ENCODE results near the gene EHBP1.

The EHBP1 gene

DNA sequence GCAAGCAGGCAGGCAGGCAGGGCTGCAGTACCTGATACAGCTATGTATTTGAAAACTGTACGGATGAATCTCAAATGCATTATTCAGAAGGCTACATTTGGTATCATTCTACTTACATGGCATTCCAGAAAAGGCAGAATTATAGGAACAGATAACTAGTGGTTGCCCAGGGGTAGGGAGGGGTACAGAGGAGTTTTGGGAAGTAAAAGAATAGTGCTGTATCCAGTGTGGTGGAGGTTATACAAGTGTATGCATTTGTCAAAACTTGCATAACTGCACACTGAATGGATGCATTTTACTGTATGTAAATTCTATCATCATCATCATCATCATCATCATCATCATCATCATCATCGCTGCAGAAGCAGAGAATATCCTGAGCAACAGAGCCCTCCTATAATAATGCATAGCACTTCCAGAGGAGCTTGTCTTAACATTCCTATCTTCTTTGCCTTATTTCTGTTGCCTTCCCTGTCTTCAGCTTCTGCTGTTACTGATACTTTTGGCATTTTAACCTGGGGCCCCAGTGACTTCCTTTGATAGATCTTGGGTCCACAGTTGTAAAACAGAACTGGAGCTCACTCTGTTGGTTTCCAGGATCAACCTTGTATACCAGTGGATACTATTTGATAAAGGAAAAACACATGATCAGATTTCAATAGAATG lies 189.6 kb downstream of the EHBP1 start:
- FAIRE-seq, result no peak

DNA sequence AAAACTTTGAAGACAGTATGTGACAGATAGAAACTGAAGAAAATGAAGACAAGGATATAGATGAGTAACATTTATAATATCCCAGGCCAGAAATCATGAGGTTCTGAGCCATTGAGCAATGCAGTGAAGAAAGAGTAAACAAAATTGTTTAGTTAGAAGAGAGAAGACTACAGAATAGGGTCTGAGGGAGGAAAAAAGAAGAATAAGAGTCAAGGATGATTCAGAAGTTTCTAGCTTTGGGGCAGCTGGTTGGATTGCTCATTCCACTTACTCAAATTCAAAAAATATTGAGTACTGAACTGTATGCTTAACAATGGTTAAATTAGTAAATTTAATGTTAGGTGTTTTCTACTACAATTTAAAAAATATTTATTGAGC lies 190.1 kb downstream of the EHBP1 start:
- FAIRE-seq, result no peak

DNA sequence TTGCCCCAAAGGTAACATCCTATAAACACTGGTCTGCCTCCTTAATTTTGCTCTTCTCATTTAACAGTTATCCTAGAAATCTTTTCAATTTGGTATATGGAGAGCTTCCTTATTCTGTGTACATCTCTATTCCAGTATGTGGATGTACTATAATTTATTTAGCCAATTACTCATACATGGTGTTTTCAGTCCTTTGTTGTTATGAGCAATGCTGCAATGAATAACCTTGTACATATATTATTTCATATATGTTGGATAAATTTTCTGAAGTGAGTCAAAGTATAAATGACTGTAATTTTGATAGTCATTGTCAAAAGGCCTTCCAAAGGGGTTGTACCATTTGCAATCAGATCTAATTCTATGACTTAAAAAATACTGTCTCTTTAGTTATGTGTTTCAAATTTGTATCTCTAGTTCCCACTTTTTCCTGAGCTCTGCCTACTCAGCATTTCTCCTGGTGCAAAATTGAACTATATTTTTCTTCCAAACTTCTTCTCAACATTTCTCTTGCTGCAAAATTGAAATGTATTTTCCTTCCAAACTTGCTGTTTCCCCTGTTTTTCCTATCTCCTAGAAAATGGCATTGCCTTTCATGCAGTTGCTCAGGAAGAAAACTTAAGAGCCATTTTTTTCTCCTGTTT lies 191.8 kb downstream of the EHBP1 start:
- no peak for FAIRE-seq

DNA sequence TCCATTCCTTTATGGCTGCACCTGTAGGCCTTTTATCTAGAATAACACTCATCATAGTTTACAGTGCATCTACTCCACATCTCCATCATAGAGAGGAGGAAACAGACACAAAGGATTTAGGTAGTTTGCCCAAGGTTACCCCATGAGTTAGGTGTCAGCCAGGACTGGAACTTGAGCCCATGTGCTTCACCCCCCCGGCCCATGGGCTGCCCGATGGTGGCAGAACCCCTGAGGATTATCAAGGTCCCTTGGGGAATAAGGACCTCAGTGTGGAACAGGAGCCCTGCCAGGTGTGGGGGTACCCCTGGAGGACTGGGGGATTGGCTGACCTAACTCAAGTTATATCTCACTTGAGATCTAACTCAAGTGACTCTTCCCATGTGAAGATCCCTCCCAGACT lies 198.8 kb downstream of the EHBP1 start:
- FAIRE-seq, result no peak

DNA sequence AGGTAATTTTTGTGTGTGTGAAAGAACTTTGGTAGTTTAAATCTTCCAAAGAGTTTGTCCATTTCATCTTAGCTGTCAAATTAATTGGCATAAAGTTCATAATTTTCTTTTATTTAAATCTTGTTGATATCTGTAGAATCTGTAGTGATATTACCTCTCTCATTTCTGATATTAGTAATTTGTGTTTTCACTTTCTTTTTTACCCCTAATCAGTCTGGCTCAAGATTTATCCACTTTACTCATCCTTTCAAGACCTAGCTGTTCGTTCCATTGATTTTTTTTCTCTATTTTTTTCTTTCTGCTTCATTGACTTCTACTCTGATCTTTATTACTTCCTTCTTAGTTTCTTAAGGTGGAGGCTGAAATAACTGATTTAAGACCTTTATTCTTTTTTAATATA lies 202.6 kb downstream of the EHBP1 start:
- FAIRE-seq, result peak; percentile 53

DNA sequence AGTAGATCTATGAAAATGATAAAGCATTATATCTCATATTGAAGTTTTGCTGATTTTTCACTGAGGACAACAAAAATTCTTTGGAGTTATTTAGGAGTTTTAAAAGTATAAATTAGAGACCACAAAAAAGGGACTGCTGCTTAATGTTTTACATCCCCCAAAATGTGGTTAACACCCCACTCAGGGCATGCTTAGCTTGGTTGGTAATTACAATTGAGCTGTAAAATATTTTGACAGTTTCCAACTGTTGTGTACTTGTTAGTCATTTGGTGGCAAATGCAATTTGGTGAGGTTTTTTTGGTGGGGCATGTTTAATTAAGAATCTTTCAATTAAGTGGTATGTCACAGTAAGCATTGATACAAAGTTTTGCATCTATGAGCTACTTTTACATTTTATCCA lies 207.8 kb downstream of the EHBP1 start:
- no peak for FAIRE-seq

DNA sequence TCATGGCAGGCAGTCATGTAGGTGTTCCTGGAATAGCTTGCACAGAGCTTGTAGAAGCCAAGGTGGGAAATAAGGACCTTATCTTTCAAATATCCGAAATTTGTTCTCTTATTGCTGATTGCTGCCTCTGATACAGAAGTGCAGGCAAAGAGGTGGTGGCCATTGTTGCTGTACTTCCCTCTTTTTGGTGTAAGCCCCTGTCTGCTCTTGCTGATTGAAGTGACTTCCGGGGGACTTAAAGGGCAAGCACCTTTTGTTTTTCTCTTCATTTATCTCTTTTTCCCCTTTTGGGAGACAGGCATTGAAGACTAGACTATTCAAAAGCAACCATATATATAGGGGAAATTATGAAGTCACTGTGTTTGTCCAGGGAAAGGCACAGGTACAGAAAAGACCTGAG lies 213.5 kb downstream of the EHBP1 start:
- FAIRE-seq, result no peak

DNA sequence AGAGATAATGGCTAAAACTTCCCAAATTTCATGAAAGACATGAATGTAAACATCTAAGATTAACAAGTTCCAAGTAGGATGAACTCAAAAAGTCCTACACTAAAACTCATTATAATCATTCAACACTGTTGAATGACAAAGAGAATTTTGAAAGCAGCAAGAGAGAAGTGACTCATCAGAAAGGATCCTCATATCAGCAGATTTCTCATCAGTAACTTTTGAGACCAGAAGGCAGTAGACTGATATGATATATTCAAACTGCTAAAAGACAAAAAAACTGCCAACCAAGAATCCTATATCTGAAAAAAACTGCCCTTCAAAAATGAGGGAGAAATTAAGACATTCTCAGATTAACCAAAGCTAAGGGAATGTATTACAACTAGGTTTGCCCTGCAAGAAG lies 214.6 kb downstream of the EHBP1 start:
- FAIRE-seq, result no peak

DNA sequence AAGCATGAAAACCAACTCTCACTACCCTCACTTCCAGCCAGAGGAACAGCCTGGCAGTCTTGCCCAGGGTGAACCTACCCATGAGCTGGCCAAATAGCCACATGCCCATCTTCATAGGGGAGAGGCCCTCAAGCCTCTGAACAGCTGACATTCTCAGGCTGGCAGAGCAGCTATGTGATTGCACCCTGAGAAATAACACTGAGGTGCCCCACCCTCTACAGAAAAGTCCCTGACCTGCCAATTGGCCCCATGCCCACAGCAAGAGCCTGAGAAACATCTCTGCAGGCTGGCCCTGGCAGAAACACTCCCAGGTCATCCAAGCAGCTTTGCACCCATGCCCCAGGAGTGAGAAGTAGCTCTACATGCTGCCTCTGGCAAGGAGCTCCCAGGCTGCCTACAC lies 217.7 kb downstream of the EHBP1 start:
- FAIRE-seq, result no peak

DNA sequence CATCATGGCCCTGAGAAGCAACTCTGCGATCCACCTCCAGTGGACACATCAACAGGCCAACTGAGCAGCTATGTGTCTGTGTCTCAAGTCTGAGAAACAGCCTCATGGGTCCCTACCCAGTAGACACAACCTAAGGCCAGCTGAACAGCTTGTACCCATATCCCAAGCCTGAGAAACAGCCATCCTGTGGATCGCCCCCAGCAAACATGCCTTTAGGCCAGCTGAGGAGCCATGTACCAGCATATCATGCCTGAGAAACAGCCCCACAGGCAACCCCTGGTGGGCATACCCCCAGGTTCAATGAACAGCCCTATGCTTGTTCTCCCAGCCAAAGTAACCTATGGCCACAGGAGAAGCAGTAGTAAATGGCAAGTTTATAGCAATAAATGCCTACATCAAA lies 218.4 kb downstream of the EHBP1 start:
- no peak for FAIRE-seq

DNA sequence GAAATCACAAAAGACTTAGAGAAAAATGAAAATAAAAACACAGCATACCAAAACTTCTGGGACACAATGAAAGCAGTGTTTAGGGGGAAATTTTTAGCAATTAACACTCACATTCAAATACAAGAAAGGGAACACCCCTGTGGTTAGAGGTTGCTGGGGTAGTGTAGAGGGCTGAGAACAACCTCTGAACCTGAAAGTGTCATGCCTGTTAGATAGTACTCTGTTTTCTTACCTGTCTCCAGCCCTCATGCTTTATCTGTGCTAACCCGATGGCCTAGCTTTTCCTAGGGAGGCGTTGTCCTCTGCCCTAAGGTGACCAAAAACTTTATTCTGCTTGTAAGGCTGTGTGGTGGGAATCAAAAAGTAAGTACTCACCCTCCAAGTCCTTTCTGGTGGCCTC lies 222.5 kb downstream of the EHBP1 start:
- no peak for FAIRE-seq

DNA sequence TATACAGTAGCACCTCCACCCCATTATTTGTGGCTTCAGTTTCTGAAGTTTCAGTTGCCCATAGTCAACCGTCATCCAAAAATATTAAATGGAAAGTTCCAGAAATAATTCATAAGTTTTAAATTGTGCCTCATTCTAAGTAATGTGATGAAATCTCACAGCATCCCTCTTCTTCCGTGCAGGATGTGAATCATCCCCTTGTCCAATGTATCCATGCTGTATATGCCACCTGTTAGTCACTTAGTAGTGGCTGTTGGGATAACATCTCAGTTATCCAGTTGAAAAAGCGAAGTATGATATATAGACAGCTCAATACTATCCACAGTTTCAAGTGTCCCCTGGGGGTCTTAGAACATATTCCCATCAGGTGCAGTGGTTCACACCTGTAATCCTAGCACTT lies 226.0 kb downstream of the EHBP1 start:
- FAIRE-seq, result no peak

DNA sequence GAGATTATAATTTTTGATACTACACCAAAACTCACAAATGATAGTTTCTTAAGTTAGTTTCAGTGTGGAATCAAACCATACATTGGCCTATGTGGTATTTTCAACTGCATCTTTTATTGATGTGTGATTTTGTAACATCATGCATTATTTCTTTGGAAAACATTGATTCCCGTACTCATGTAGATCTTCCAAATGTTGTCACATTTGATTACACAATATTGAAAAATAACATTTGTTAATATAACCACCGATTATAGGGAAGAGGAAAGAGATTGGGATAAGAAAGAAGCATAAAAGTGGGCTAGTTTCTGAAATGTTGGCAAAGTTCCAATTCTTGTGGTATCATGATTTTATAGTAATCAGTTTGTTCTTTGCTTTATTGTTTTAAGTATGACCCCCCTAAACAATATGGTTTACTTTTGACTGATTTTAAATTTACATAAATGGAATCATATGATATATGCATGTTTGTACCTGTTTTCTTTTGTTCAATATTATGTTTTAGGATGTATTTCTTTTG lies 227.9 kb downstream of the EHBP1 start:
- FAIRE-seq, result peak; percentile 29

DNA sequence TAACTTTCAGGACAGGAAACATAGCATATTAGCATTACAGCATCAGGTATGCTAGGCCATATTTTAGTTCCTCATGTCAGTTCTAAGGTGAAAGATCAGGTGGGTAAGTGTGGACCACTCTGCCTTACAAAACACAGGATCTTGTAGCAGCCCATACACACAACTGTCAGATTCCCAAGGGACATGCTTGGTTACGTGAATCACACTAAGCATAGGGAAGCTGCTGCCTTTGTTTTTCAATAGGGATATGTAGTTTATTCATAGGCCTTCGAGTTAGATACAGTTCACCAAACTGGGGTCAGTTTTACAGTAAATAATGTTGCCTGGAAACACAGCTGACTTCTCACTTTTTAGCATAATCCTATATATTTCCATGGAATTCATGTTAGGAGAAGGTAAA lies 229.0 kb downstream of the EHBP1 start:
- no peak for FAIRE-seq

DNA sequence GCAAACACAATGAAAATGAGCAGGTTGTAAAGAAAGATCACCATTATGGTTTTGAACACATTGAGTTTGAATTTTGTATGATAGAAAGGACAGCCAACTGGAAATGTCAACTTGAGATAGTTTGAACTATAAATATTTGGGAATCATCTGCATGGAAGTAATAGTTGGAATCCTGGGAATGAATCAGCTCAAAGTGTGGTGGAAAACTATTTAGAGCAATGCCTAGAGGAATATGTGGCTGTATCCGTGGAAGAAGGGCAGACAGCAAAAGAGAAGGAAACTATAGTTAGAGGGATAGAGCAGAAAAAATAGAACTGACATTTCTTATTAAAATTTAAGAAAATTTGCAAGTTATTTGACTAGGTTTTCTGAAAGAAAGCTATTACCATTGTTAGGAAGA lies 232.6 kb downstream of the EHBP1 start:
- FAIRE-seq, result no peak

DNA sequence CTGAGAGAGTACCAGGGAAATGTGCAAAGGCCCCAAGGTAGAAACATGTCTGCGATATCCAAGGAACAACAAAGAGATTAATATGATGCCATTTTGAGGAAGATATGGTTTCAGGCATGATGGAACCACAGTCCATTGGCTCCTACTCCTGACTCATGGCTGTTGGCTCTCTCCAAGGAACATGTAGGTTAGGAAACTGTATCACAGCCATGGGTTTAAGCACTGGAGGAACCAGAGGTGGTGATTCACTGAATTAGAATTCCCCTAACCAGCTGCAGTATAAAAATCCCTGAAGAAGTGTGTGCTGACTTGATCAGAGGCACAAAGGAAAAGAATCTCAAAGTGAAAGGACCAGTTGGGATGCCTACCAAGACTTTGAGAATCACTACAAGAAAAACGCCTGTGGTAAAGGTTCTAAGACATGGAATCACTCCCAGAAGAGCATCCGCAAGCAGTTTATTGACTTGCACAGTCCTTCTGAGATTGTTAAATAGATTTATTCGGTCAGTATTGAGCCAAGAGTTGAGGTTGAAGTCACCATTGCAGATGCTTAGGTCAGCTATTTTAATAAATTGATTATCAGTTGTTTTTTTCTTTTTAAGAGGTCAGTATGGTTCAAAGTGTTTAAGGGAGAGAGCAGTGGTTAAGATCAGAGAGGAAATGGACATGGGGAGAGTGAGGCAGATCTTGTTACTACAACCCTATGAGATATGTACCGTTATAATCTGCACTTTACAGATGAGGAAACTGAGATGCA lies 234.4 kb downstream of the EHBP1 start:
- FAIRE-seq, result no peak

DNA sequence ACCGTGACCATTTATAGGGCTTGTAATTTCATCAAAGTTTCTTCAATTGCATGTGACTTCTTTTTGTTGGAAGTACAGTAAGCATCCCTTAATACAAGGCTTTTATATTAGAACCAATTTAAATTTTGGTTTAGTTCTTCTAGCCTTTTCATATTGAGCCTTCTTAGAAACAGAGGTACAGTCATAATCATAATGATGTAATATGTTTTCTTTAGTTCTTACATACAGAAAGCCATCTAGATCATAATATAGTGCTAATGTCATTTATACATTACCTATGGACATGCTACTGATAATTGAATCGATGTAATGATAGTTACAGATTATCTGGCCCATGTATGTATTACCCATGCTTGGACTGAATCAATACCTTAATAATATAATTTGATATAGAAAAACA lies 235.2 kb downstream of the EHBP1 start:
- no peak for FAIRE-seq

DNA sequence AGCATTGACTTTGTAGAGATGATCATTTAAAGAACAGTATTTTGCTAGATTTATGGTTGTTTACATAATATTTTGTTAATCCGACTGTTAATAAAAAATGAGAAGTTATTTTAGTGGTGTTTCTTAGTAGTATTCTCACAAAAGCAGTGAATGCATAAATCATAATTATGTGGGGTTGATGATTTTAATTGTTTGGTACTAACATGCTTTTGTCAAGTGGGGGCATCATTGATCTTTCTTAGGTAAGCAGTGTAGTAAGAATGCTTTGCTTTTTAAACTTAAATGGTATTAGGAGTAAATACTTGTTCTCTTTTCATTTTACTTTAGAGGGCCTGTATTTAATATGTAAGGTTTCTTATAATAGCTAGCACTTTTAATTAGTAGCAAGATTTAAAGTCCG lies 235.9 kb downstream of the EHBP1 start:
- no peak for FAIRE-seq

DNA sequence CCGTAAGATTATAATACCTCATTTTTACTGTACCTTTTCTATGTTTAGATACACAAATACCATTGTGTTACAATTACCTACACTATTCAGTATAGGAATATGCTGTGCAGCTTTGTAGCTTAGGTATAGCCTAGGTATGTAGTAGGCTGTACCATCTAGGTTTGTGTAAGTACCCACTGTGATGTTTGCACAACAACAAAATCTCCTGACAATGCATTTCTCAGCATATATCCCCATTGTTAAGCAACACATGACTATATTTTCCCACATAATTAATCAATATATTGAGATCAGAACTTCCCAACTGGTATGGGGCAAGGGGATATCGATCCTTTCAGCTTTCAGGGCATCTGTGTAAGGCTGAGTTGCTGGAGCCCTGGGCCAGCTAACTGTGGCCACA lies 238.8 kb downstream of the EHBP1 start:
- FAIRE-seq, result no peak

DNA sequence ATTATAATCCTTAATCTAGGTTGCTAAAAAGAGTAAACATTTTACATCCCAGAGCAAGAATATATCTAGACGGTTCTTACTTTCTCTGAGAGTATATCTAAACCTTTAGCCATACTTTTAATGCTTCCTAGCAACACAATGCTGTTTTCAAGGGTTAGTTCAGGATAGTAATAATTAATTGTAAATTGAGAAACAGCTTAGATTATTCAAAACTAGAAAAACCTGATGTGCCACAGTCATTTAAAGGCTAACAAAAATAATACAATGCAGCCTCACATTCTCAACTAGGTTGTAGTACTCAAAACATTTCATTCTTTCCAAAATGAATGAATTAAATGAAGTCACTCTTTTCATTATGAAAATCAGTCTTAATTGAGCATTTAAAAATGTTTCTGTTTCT lies 241.9 kb downstream of the EHBP1 start:
- no peak for FAIRE-seq

DNA sequence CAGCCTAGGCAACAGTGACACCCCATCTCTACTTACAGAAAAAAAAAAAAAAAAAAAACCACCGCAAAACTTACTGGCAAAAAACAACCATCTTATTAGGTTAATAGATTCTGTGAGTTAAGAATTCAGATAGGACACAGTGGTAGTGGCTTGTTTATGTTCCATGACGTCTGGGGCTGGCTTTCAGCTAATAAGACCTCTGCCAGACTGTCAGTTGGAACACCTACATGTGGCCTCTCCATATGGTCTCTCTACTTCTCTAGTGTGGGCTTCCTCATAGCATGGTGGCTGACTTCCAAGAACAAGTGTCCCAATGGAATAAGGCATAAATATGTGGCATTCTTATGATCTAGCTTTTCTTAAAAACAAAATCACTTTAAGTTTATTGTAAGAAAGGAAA lies 251.1 kb downstream of the EHBP1 start:
- no peak for FAIRE-seq

DNA sequence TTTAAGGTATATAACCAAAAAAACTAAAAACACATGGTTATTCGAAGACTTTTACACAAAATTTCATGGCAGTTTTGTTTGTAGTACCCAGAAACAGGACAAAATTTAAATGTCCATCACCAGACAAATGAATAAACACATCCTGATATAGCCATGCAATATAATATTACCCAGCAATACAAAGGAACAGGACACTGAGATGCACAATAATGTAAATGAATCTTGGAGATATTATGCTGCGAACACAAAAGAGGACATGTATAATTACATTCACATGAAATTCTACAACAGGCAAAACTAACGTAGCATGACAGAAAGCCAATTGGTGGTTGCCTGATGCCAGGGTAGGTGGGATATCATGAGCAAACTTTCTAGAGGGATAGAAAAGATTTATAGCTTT lies 252.7 kb downstream of the EHBP1 start:
- no peak for FAIRE-seq

DNA sequence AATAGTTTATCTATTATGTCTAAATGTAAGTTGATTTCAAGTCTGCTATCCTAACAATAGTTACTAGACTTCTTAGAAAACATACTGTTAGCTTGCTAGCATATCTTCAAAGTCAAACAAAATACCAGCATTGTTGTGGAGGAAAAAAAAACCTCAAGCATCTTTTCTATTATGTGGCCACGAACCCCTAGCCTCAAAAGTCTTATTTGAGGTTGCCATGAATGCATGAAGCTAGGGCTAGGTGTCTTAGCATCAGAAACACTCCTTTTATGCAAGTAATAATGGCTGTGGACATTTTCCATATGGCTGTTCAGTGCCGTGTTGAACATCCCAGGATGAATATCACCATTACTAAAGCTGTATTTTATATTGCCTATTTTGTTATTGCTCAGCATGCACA lies 258.5 kb downstream of the EHBP1 start:
- FAIRE-seq, result no peak

DNA sequence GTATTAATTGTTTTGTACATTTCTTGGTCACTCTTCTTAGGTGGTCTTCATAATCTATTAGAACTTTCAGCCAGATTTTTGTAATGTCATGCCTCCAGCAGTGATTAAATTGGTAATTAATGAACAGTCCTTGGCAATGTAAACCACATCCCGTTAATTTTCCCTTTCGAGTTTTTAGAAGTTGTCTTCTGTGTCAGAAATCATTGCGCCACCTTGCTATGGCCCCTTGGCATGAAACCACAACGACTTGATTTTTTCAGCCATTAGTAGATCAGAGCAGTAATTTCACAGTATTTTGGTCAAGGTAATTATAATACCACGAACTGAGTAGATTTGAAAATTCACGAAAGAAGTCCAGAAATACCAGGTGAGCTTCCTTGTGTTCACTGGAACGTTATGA lies 259.2 kb downstream of the EHBP1 start:
- no peak for FAIRE-seq
